Right lobe of liver (tissue), 6 donors: ENCODE data around the gene NR6A1. TPM values are rescaled to one million over a fixed set of nuclear protein-coding genes. Genes with fewer than 3 reads are reported as not detected.
A peak's percentile ranks its signal among the peaks of the same experiment; 100 is the strongest.

ENCODE experiments used
- ATAC-seq, 4 donors: fragments of 200-7000 bp; cut with Tn5 transposase; one replicate each; pipeline ENCODE4 v1.9.1; 2020; ENCODE audit warnings: mild to moderate bottlenecking in 4 of 4, moderate library complexity in 4 of 4
- DNase-seq, 3 donors: peaks; one replicate each; pipeline ENCODE4 v3.0.0-alpha.2; 2020
- H3K27ac ChIP-seq, 3 donors: fragments of 200-600 bp; one replicate each; pipeline ENCODE4 v1.8.0; 2022
- H3K27me3 ChIP-seq, 2 donors: fragments of 200-600 bp; one replicate each; pipeline ENCODE4 v1.8.0; 2022
- H3K36me3 ChIP-seq, 4 donors: fragments of 200-600 bp; sonication (generic) in 1 of 4; one replicate each; pipeline versions ENCODE4 v1.5.1 to v1.8.0; 2017 to 2022; ENCODE audit warnings: control low read depth in 1 of 4
- H3K4me1 ChIP-seq, 4 donors: fragments of 200-600 bp; sonication (generic) in 1 of 4; one replicate each; pipeline versions ENCODE4 v1.5.1 to v1.8.0; 2017 to 2022; ENCODE audit warnings: control low read depth in 1 of 4
- H3K4me3 ChIP-seq, 3 donors: fragments of 200-600 bp; one replicate each; pipeline ENCODE4 v1.8.0; 2022
- H3K9me3 ChIP-seq, 4 donors: fragments of 200-600 bp; sonication (generic) in 1 of 4; one replicate each; pipeline versions ENCODE4 v1.5.1 to v1.8.0; 2017 to 2022; ENCODE audit warnings: control low read depth in 1 of 4
- CTCF ChIP-seq, 4 donors: fragments of 200-600 bp in 3 of 4; fragments of 450-650 bp in 1 of 4; IDR thresholded peaks; one replicate each; pipeline versions ENCODE4 v1.5.1 to v1.8.0; 2016 to 2022; ENCODE audit warnings: antibody characterized with exemption in 4 of 4, mild to moderate bottlenecking in 2 of 4
- POLR2A ChIP-seq: fragments of 450-650 bp; IDR thresholded peaks from one replicate; pipeline ENCODE4 v1.6.1; 2017; ENCODE audit warnings: antibody characterized with exemption, mild to moderate bottlenecking
- WGBS: methylation state at CpG from one replicate; pipeline ENCODE4 v1.1.6; 2018; ENCODE audit warnings: low coverage, low lambda C conversion rate; ENCODE audit not compliant: insufficient coverage; ENCODE audit errors: missing lambda C conversion rate; 5-methylcytosine and 5-hydroxymethylcytosine counted together
- intact Hi-C, 2 donors: fragments of 100-400 bp; cut with DNase I; formaldehyde crosslinking; loops; one replicate each; pipeline versions ENCODE4 v1.11.2 to v1.14.1; 2022
- total RNA-seq, 6 experiments: library from RNA; depleted of rRNA in 2 of 6; stranded (reverse); fragments of >200 nt in 2 of 6; fragmentation: NEBNext Ultra II Directional in 3 of 6; extraction: Animal tissue kit (Norgen Biotek cat#: 25700) in 3 of 6; gene quantifications; one replicate each; pipeline versions ENCODE4 v1.1.0 to v1.2.4, GENCODE V29; 2016 to 2023
- donor health status: DM: no; HTN: yes; CAD: no.
- donor health status: DM: no; HTN: no; CAD: no.
- donor health status: DM: no; HTN: no; CAD: no.
- donor health status: DM: no; HTN: yes; CAD: no.
- donor health status: DM: no; HTN: yes; CAD: no.

NR6A1 gene
- total RNA-seq, 6 experiments from 2014 or later: 1.3 to 3.6 (median 1.9) TPM

- no peak for TF ChIP-seq POLR2A
- TF ChIP-seq CTCF (IDR thresholded peaks at IDR 0.05): no peak
- WGBS: 39% methylated on average over 2 of the region's 13 CpGs
- Histone ChIP-seq H3K4me1 (no peaks in the 10 kb centered on the region), H3K4me3 (no peak overlapping the region), H3K36me3 (no peaks in the 10 kb centered on the region), H3K27ac (no peak overlapping the region), H3K9me3 (no peaks in the 10 kb centered on the region), H3K27me3 (no peaks in the 10 kb centered on the region)
- intact Hi-C loops: no loop called here
- no peak for DNase-seq
- ATAC-seq: no peak
Measured at GRCh38 chr9:124799274-124800006, 28.3 kb upstream of the NR6A1 start.

- Histone ChIP-seq H3K27ac (no peak overlapping the region), H3K4me1 (no peaks in the 10 kb centered on the region), H3K36me3 (no peaks in the 10 kb centered on the region), H3K9me3 (no peaks in the 10 kb centered on the region), H3K27me3 (no peaks in the 10 kb centered on the region), H3K4me3 (no peak overlapping the region)
- intact Hi-C loops: no loop called here
- no peak for ATAC-seq
- DNase-seq: no peak
- TF ChIP-seq CTCF (IDR thresholded peaks at IDR 0.05): no peak
- TF ChIP-seq POLR2A: no peak
- 77% methylated on average over 8 of the region's 10 CpGs for WGBS
Measured at GRCh38 chr9:124797343-124798103, 26.4 kb upstream of the NR6A1 start.

- Histone ChIP-seq H3K9me3 (no peaks in the 10 kb centered on the region), H3K4me3 (no peak overlapping the region), H3K36me3 (no peaks in the 10 kb centered on the region), H3K4me1 (no peaks in the 10 kb centered on the region), H3K27me3 (no peaks in the 10 kb centered on the region), H3K27ac (no peak overlapping the region)
- no peak for DNase-seq
- ATAC-seq: peak; percentile 15 to 37 (median 27)
- 63% methylated on average over 2 of the region's 9 CpGs for WGBS
- no peak for TF ChIP-seq CTCF (IDR thresholded peaks at IDR 0.05)
- no peak for TF ChIP-seq POLR2A
- intact Hi-C loops: no loop called here
Measured at GRCh38 chr9:124795881-124796431, 24.8 kb upstream of the NR6A1 start.

- Histone ChIP-seq H3K4me3 (no peak overlapping the region), H3K36me3 (no peaks in the 10 kb centered on the region), H3K27ac (no peak overlapping the region), H3K27me3 (no peaks in the 10 kb centered on the region), H3K4me1 (no peaks in the 10 kb centered on the region), H3K9me3 (no peaks in the 10 kb centered on the region)
- DNase-seq: no peak
- ATAC-seq: peak; percentile 30 to 67 (median 46)
- no peak for TF ChIP-seq POLR2A
- no peak for TF ChIP-seq CTCF (IDR thresholded peaks at IDR 0.05)
- no CpG with 5 or more reads among the region's 11 CpGs for WGBS
- intact Hi-C loops: no loop called here
Measured at GRCh38 chr9:124794902-124795491, 23.9 kb upstream of the NR6A1 start.
